Keratinocyte (primary cell): ENCODE results near the gene BCAS3. TPM values are rescaled to one million over a fixed set of nuclear protein-coding genes. Genes with fewer than 3 reads are reported as not detected.

Experiments used
- DNase-seq: peaks from one replicate; pipeline ENCODE4 v3.0.0-alpha.2; 2011; ENCODE audit warnings: low read depth, missing footprints, low spot score
- FAIRE-seq: peaks from 2 replicates; lab custom pipeline; 2011; peaks lifted over from hg19 to GRCh38; lab: Jason Lieb, UNC
- H2AFZ ChIP-seq: 2 replicates; pipeline ENCODE4 v1.6.0; 2012; ENCODE audit warnings: low read length, control low read depth, inconsistent platforms; ENCODE audit not compliant: control insufficient read depth
- H3K27ac ChIP-seq: 2 replicates; pipeline ENCODE4 v1.5.1; 2011; ENCODE audit warnings: low read length; ENCODE audit not compliant: control insufficient read depth, insufficient read depth
- H3K27me3 ChIP-seq: 3 replicates; pipeline ENCODE4 v1.6.0; 2011; ENCODE audit warnings: low read length; ENCODE audit not compliant: control insufficient read depth, insufficient read depth; ENCODE audit errors: extremely low read depth
- H3K36me3 ChIP-seq, 2 experiments: 2 replicates in 1 of 2; 3 replicates in 1 of 2; pipeline ENCODE4 v1.5.1; 2011; ENCODE audit warnings: low read length in 2 of 2, mild to moderate bottlenecking in 1 of 2; ENCODE audit not compliant: control insufficient read depth in 2 of 2, insufficient read depth in 2 of 2; ENCODE audit errors: extremely low read depth in 1 of 2
- H3K4me1 ChIP-seq: 3 replicates; pipeline ENCODE4 v1.5.1; 2011; ENCODE audit warnings: low read length; ENCODE audit not compliant: control insufficient read depth, insufficient read depth; ENCODE audit errors: extremely low read depth
- H3K4me2 ChIP-seq: 3 replicates; pipeline ENCODE4 v1.6.0; 2011; ENCODE audit warnings: low read depth, low read length; ENCODE audit not compliant: control insufficient read depth, insufficient read depth; ENCODE audit errors: extremely low read depth
- H3K4me3 ChIP-seq, 3 experiments: fragments of 200-600 bp in 1 of 3; sonication (generic) in 1 of 3; 2 replicates in 2 of 3; 3 replicates in 1 of 3; pipeline ENCODE4 v1.5.1; 2011 to 2016; ENCODE audit warnings: low read length in 3 of 3, mild to moderate bottlenecking in 3 of 3, control low read depth in 2 of 3, inconsistent platforms in 1 of 3, low read depth in 1 of 3, mixed read lengths in 1 of 3, mixed run types in 1 of 3, moderate library complexity in 1 of 3; ENCODE audit not compliant: control insufficient read depth in 2 of 3, insufficient read depth in 2 of 3; ENCODE audit errors: extremely low read depth in 1 of 3
- H3K79me2 ChIP-seq: 2 replicates; pipeline ENCODE4 v1.6.0; 2012; ENCODE audit warnings: low read length; ENCODE audit not compliant: control insufficient read depth, insufficient read depth
- H3K9ac ChIP-seq: 3 replicates; pipeline ENCODE4 v1.6.0; 2011; ENCODE audit warnings: low read length; ENCODE audit not compliant: control insufficient read depth, insufficient read depth; ENCODE audit errors: extremely low read depth
- H3K9me1 ChIP-seq: 3 replicates; pipeline ENCODE4 v1.6.0; 2011; ENCODE audit warnings: low read length; ENCODE audit not compliant: control insufficient read depth, insufficient read depth; ENCODE audit errors: extremely low read depth
- H3K9me3 ChIP-seq: 2 replicates; pipeline ENCODE4 v1.5.1; 2012; ENCODE audit warnings: low read depth, low read length; ENCODE audit not compliant: control insufficient read depth
- H4K20me1 ChIP-seq: 3 replicates; pipeline ENCODE4 v1.6.0; 2011; ENCODE audit warnings: low read length; ENCODE audit not compliant: control insufficient read depth, insufficient read depth; ENCODE audit errors: extremely low read depth
- CTCF ChIP-seq, 3 experiments: IDR thresholded peaks in 1 of 3; conservative IDR thresholded peaks in 1 of 3; optimal IDR thresholded peaks in 1 of 3; 2 replicates in 2 of 3; 3 replicates in 1 of 3; pipeline versions ENCODE3 to v1.5.1; 2011; ENCODE audit warnings: low read length in 3 of 3, mild to moderate bottlenecking in 3 of 3, moderate library complexity in 2 of 3, control low read depth in 1 of 3, inconsistent platforms in 1 of 3; ENCODE audit not compliant: insufficient read depth in 2 of 3; ENCODE audit errors: extremely low read depth in 1 of 3
- EZH2 ChIP-seq: IDR thresholded peaks from one replicate; pipeline ENCODE4 v1.6.1; 2012; ENCODE audit warnings: inconsistent platforms, mild to moderate bottlenecking, low read length, moderate library complexity
- dilution Hi-C: fragments of 300-500 bp; cut with MboI; formaldehyde crosslinking; loops from one replicate; pipeline ENCODE4 v1.7.0; 2020; ENCODE audit warnings: low sequenced_read_pairs; ENCODE audit not compliant: extremely low pct_ligation_motif_present
- polyA plus RNA-seq, 5 experiments: library from polyadenylated mRNA; depleted of rRNA in 3 of 5; stranded (reverse) in 3 of 5; stranded (forward) in 1 of 5; unstranded in 1 of 5; fragments of >200 nt; gene quantifications; 1 replicate in 1 of 5; 2 replicates in 3 of 5; 3 replicates in 1 of 5; pipeline versions ENCODE4 v1.2.1 to v1.2.3, GENCODE V29; 2011 to 2012; ENCODE audit warnings: missing spikeins in 2 of 5, low read depth in 1 of 5, low replicate concordance in 1 of 5

The BCAS3 gene
- polyA plus RNA-seq, 1 donor (not counting 4 experiments of a cell fraction or from before 2014, with no cell fraction given): 11.8 TPM

GRCh38 chr17:60659156-60659555 lies 18.5 kb upstream of the BCAS3 start:
- Histone ChIP-seq H3K9ac (no peak overlapping the region), H3K36me3 (peaks cover 0 to 3% of the 10 kb centered on the region in 2 experiments), H3K4me2 (no peak overlapping the region), H3K27me3 (no peaks in the 10 kb centered on the region), H3K9me3 (no peaks in the 10 kb centered on the region), H3K79me2 (no peaks in the 10 kb centered on the region), H3K4me3 (no peak overlapping the region), H4K20me1 (no peaks in the 10 kb centered on the region), H2AFZ (no peak overlapping the region), H3K27ac (no peak overlapping the region), H3K4me1 (no peaks in the 10 kb centered on the region), H3K9me1 (no peaks in the 10 kb centered on the region)
- dilution Hi-C loops: no loop called here
- TF ChIP-seq CTCF (optimal IDR thresholded peaks at IDR 0.05 in 1 of 3, IDR thresholded peaks at IDR 0.05 in 1 of 3, conservative IDR thresholded peaks at IDR 0.05 in 1 of 3; ENCODE audit: extremely low read depth in 1 of 3, insufficient read depth in 2 of 3, low read length in 3 of 3): no peak
- no peak for TF ChIP-seq EZH2
- FAIRE-seq (no peak), DNase-seq (no peak)

GRCh38 chr17:60661489-60661888 lies 16.2 kb upstream of the BCAS3 start:
- dilution Hi-C loops: no loop called here
- peaks cover 2 to 3% of the 10 kb centered on the region in 2 experiments for H3K36me3 ChIP-seq
- H3K4me1 ChIP-seq: no peaks in the 10 kb centered on the region

More at GRCh38 chr17:60661489-60661888, 16.2 kb upstream of the BCAS3 start:
- Histone ChIP-seq H2AFZ (no peak overlapping the region), H4K20me1 (no peaks in the 10 kb centered on the region), H3K9me1 (no peaks in the 10 kb centered on the region), H3K9me3 (no peaks in the 10 kb centered on the region), H3K4me3 (no peak overlapping the region), H3K9ac (no peak overlapping the region), H3K79me2 (no peaks in the 10 kb centered on the region), H3K4me2 (no peak overlapping the region), H3K27me3 (no peaks in the 10 kb centered on the region), H3K27ac (no peak overlapping the region)
- DNase-seq (no peak), FAIRE-seq (no peak)
- no peak for TF ChIP-seq EZH2
- no peak for TF ChIP-seq CTCF (optimal IDR thresholded peaks at IDR 0.05 in 1 of 3, IDR thresholded peaks at IDR 0.05 in 1 of 3, conservative IDR thresholded peaks at IDR 0.05 in 1 of 3; ENCODE audit: extremely low read depth in 1 of 3, insufficient read depth in 2 of 3, low read length in 3 of 3)
